IMR-90 (cell line): ENCODE data around the gene HES4. TPM values are rescaled to one million over a fixed set of nuclear protein-coding genes. Genes with fewer than 3 reads are reported as not detected.
"Not testable (repeated sequence)": the region's sequence is repeated elsewhere in the genome, so short reads cannot be mapped to it uniquely, and the experiment has no call there.

Experiments
- ATAC-seq: fragments of 200-7000 bp; cut with Tn5 transposase; 2 replicates; pipeline ENCODE4 v1.9.1; 2020; ENCODE audit warnings: low read depth, mild to moderate bottlenecking, moderate library complexity
- BruUV-seq: library from RNA; stranded (reverse); fragments of 400-500 nt; replicated peaks from 2 replicates; lab custom pipeline; 2021; lab: Mats Ljungman, UMichigan
- CTCF ChIA-PET: fragments of 300-600 bp; formaldehyde crosslinking; extraction: SDS; loops from one replicate; lab custom pipeline; 2021; ENCODE audit warnings: antibody characterized with exemption; lab: Yijun Ruan, JAX
- POLR2A ChIA-PET: fragments of 300-600 bp; sonication (Branson Sonifier 250); formaldehyde crosslinking; loops from one replicate; lab custom pipeline; 2022; ENCODE audit warnings: antibody characterized with exemption; ENCODE audit not compliant: unreplicated experiment; lab: Charles Lee
- DNase-seq: peaks from one replicate; pipeline ENCODE4 v3.0.0; 2013
- H2AFZ ChIP-seq: replicated peaks from 2 replicates; pipeline ENCODE3; 2013; ENCODE audit warnings: low read length, mild to moderate bottlenecking; ENCODE audit not compliant: poor library complexity
- H2AK5ac ChIP-seq: 2 replicates; pipeline ENCODE4 v1.6.1; 2013; ENCODE audit warnings: low read depth, low read length, inconsistent platforms
- H2AK9ac ChIP-seq: replicated peaks from 2 replicates; pipeline ENCODE3; 2013; ENCODE audit warnings: mild to moderate bottlenecking, low read depth, low read length, moderate library complexity; ENCODE audit not compliant: poor library complexity
- H2BK120ac ChIP-seq: 2 replicates; pipeline ENCODE4 v1.6.1; 2013; ENCODE audit warnings: low read depth, low read length, inconsistent platforms
- H2BK15ac ChIP-seq: 3 replicates; pipeline ENCODE4 v1.6.1; 2013; ENCODE audit warnings: low read depth, low read length, inconsistent platforms
- H2BK20ac ChIP-seq: 2 replicates; pipeline ENCODE4 v1.6.1; 2013; ENCODE audit warnings: low read depth, mild to moderate bottlenecking, inconsistent platforms, low read length, moderate library complexity
- H2BK5ac ChIP-seq: 2 replicates; pipeline ENCODE4 v1.6.1; 2013; ENCODE audit warnings: mild to moderate bottlenecking, low read depth, low read length, inconsistent platforms; ENCODE audit not compliant: poor library complexity, severe bottlenecking
- H3K14ac ChIP-seq: replicated peaks from 2 replicates; pipeline ENCODE4 v1.6.1; 2013; ENCODE audit warnings: low read depth, low read length, inconsistent platforms
- H3K18ac ChIP-seq: 2 replicates; pipeline ENCODE4 v1.6.1; 2013; ENCODE audit warnings: low read depth, low read length, control low read depth
- H3K23ac ChIP-seq: 2 replicates; pipeline ENCODE4 v1.6.1; 2013; ENCODE audit warnings: low read depth, low read length, inconsistent platforms
- H3K27ac ChIP-seq: 2 replicates; pipeline ENCODE4 v1.5.1; 2013; ENCODE audit warnings: mild to moderate bottlenecking, control low read depth, low read length; ENCODE audit not compliant: insufficient read depth
- H3K27me3 ChIP-seq: 2 replicates; pipeline ENCODE4 v1.6.1; 2013; ENCODE audit warnings: low read length; ENCODE audit not compliant: control insufficient read depth, insufficient read depth
- H3K36me3 ChIP-seq: 2 replicates; pipeline ENCODE4 v1.6.1; 2013; ENCODE audit warnings: low read length, mixed read lengths; ENCODE audit not compliant: control insufficient read depth, insufficient read depth
- H3K4ac ChIP-seq: 2 replicates; pipeline ENCODE4 v1.6.1; 2013; ENCODE audit warnings: low read depth, low read length, inconsistent platforms
- H3K4me1 ChIP-seq: 2 replicates; pipeline ENCODE4 v1.6.1; 2013; ENCODE audit warnings: low read length, mixed read lengths; ENCODE audit not compliant: control insufficient read depth, insufficient read depth
- H3K4me2 ChIP-seq: 2 replicates; pipeline ENCODE4 v1.6.1; 2013; ENCODE audit warnings: low read depth, mild to moderate bottlenecking, control low read depth, low read length, moderate library complexity
- H3K4me3 ChIP-seq: 2 replicates; pipeline ENCODE4 v1.5.1; 2013; ENCODE audit warnings: low read depth, mild to moderate bottlenecking, control low read depth, low read length, moderate library complexity; ENCODE audit not compliant: insufficient read depth
- H3K56ac ChIP-seq: 2 replicates; pipeline ENCODE4 v1.6.1; 2013; ENCODE audit warnings: low read length, inconsistent platforms; ENCODE audit not compliant: insufficient read depth; ENCODE audit errors: extremely low read depth
- H3K79me1 ChIP-seq, 2 experiments: 2 replicates each; pipeline ENCODE4 v1.6.1; 2013; ENCODE audit warnings: low read length in 2 of 2, inconsistent platforms in 1 of 2, low read depth in 1 of 2
- H3K9ac ChIP-seq: 2 replicates; pipeline ENCODE4 v1.6.1; 2013; ENCODE audit warnings: low read depth, low read length, control low read depth
- H3K9me1 ChIP-seq: 2 replicates; pipeline ENCODE4 v1.6.1; 2013; ENCODE audit warnings: low read length, inconsistent platforms; ENCODE audit not compliant: insufficient read depth
- H3K9me3 ChIP-seq: 2 replicates; pipeline ENCODE4 v1.6.1; 2013; ENCODE audit warnings: low read length; ENCODE audit not compliant: control insufficient read depth, insufficient read depth
- H4K20me1 ChIP-seq: 2 replicates; pipeline ENCODE4 v1.6.1; 2013; ENCODE audit warnings: low read length, inconsistent platforms; ENCODE audit not compliant: insufficient read depth
- H4K5ac ChIP-seq: 2 replicates; pipeline ENCODE4 v1.6.1; 2013; ENCODE audit warnings: mild to moderate bottlenecking, low read depth, low read length, control low read depth
- H4K8ac ChIP-seq, 2 experiments: 2 replicates each; pipeline ENCODE4 v1.6.1; 2013; ENCODE audit warnings: low read depth in 2 of 2, low read length in 2 of 2, control low read depth in 1 of 2, inconsistent platforms in 1 of 2
- H4K91ac ChIP-seq: 2 replicates; pipeline ENCODE4 v1.6.1; 2013; ENCODE audit warnings: low read depth, low read length, inconsistent platforms; ENCODE audit not compliant: insufficient read depth
- CHD1 ChIP-seq: IDR thresholded peaks from 2 replicates; pipeline ENCODE4 v1.6.1; 2012; ENCODE audit warnings: low read depth, low read length, improper control_type of control experiment
- MAZ ChIP-seq: IDR thresholded peaks from 2 replicates; pipeline ENCODE4 v1.6.1; 2012; ENCODE audit warnings: low read depth, mild to moderate bottlenecking, low read length, improper control_type of control experiment, moderate library complexity, borderline replicate concordance
- RCOR1 ChIP-seq: IDR thresholded peaks from 2 replicates; pipeline ENCODE4 v1.6.1; 2012; ENCODE audit warnings: mild to moderate bottlenecking, low read length, improper control_type of control experiment; ENCODE audit not compliant: insufficient replicate concordance
- WGBS, 2 experiments: methylation state at CpG; one replicate each; pipeline versions ENCODE4 v1.1.5 to v1.1.7; 2013; ENCODE audit warnings: missing lambda C conversion rate in 2 of 2; ENCODE audit not compliant: insufficient read length in 1 of 2; ENCODE audit errors: extremely low coverage in 2 of 2; 5-methylcytosine and 5-hydroxymethylcytosine counted together
- dilution Hi-C: fragments of 300-500 bp; cut with HindIII; formaldehyde crosslinking; loops from one replicate; pipeline ENCODE4 v1.14.3; 2018; ENCODE audit warnings: low sequenced_read_pairs; ENCODE audit not compliant: unreplicated experiment
- in situ Hi-C: fragments of 300-500 bp; cut with MboI; formaldehyde crosslinking; loops from 3 replicates; pipeline ENCODE4 v1.14.3; 2019; ENCODE audit warnings: low sequenced_read_pairs, inconsistent platforms, mixed read lengths
- intact Hi-C: fragments of 100-400 bp; cut with micrococcal nuclease; formaldehyde crosslinking; loops from 2 replicates; pipeline ENCODE4 v1.10.0; 2022
- polyA plus RNA-seq, 3 experiments: library from polyadenylated mRNA; depleted of rRNA; stranded (reverse); fragments of >200 nt; gene quantifications; 2 replicates each; pipeline ENCODE4 v1.2.3, GENCODE V29; 2012; ENCODE audit warnings: low replicate concordance in 1 of 3
- total RNA-seq: library from RNA; depleted of rRNA; stranded (reverse); fragments of >200 nt; gene quantifications from 2 replicates; pipeline ENCODE4 v1.2.3, GENCODE V29; 2012
- TF ChIP-seq, protein P1 (sequence below): fragments of 150-350 bp; IDR thresholded peaks from 2 replicates; pipeline ENCODE4 v1.6.1; 2017; ENCODE audit warnings: mild to moderate bottlenecking, antibody characterized with exemption, low read length, low read depth

The HES4 gene
- total and polyA plus RNA-seq, 2 of the 4 experiments (the other 2 are of a cell fraction), result 1.4 to 11.7 TPM

DNA sequence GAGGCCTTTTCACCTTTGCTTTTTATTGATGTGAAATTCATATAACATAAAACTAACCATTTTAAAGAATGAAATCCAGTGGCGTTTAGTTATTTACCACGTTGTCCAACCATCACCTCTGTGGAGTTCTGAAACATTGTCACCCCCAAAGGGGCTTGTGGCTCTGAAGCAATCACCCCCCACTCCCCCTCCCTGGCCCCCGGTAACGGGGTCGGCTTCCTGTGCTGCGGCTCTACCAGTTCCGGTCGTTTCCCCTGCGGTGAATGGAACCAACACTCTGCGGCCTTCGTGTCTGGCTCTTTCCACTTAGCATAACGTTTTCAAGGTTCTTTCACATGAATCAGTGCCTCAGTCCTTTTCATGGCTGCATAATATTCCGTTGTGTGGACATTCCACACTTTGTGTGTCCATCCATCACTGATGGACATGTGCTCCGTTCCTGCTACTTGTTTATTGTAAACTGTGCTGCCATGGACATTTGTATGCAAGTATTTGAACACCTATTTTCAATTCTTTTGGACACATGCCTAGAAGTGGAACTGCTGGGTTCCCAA is 11.6 kb upstream of the HES4 start:
- WGBS, 2 experiments, result 94% methylated on average over 12 of the region's 14 CpGs; no CpG with 5 or more reads in 1 of the 2 experiments
- no peak overlapping the region for H2AK9ac ChIP-seq
- no peak overlapping the region for H3K14ac ChIP-seq
- ATAC-seq (no peak), DNase-seq (no peak)
- TF ChIP-seq RCOR1 (no peak), MAZ (no peak), CHD1 (no peak)
- TF ChIP-seq, protein P1, sequence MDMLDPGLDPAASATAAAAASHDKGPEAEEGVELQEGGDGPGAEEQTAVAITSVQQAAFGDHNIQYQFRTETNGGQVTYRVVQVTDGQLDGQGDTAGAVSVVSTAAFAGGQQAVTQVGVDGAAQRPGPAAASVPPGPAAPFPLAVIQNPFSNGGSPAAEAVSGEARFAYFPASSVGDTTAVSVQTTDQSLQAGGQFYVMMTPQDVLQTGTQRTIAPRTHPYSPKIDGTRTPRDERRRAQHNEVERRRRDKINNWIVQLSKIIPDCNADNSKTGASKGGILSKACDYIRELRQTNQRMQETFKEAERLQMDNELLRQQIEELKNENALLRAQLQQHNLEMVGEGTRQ, result no peak
- no peaks in the 10 kb centered on the region for H3K9me3 ChIP-seq
- BruUV-seq, result no TSS peak
- no peak overlapping the region for H3K56ac ChIP-seq
- H3K4ac ChIP-seq, result no peak overlapping the region
- POLR2A ChIA-PET, result no interaction called here
- H4K8ac ChIP-seq, result no peak overlapping the region
- no peak overlapping the region for H2AK5ac ChIP-seq
- in situ Hi-C loops, result no loop called here
- H3K4me2 ChIP-seq, result no peak overlapping the region
- H3K18ac ChIP-seq, result no peak overlapping the region
- dilution Hi-C loops, result no loop called here
- no peak overlapping the region for H3K4me3 ChIP-seq
- H2BK120ac ChIP-seq, result no peak overlapping the region
- peaks cover 0 to 13% of the 10 kb centered on the region in 2 experiments; a peak in 2 of 4 replicates for H3K79me1 ChIP-seq
- H3K9ac ChIP-seq, result no peak overlapping the region
- H3K27me3 ChIP-seq, result no peaks in the 10 kb centered on the region
- H3K9me1 ChIP-seq, result peaks cover 5% of the 10 kb centered on the region; the same call in 1 of the 2 replicates
- H4K20me1 ChIP-seq, result no peaks in the 10 kb centered on the region
- no peak overlapping the region for H3K27ac ChIP-seq
- H2BK15ac ChIP-seq, result no peak overlapping the region
- intact Hi-C loops, result no loop called here
- CTCF ChIA-PET, result no interaction called here
- H4K91ac ChIP-seq, result no peak overlapping the region
- H3K4me1 ChIP-seq, result peaks cover 4% of the 10 kb centered on the region
- H4K5ac ChIP-seq, result no peak overlapping the region
- H2BK5ac ChIP-seq, result no peak overlapping the region
- H2AFZ ChIP-seq, result no peak overlapping the region
- peak overlapping the region; percentile 42; the same call in 1 of the 2 replicates for H3K23ac ChIP-seq
- H2BK20ac ChIP-seq, result no peak overlapping the region
- no peaks in the 10 kb centered on the region for H3K36me3 ChIP-seq

DNA sequence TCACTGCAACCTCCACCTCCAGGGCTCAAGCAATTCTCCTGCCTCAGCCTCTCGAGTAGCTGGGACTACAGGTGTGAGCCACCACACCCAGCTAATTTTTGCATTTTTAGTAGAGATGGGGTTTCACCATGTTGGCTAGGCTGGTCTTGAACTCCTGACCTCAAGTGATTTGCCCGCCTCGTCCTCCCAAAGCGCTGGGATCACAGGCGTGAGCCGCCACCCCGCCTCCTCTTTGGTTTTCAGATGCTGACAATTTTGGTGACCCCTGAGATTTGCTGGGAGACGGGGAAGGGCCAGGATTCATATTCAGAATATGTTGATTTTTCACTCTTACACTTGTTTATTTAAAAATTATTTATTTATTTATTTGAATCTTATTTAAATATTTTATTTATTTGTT is 10.2 kb upstream of the HES4 start:
- in situ Hi-C loops, H2AK9ac ChIP-seq, DNase-seq, ATAC-seq, H3K18ac ChIP-seq, H3K36me3 ChIP-seq, H4K91ac ChIP-seq, H2BK15ac ChIP-seq, H2BK120ac ChIP-seq, H3K9ac ChIP-seq, H3K56ac ChIP-seq, H4K20me1 ChIP-seq, H3K27ac ChIP-seq, BruUV-seq, H3K9me3 ChIP-seq, dilution Hi-C loops, H4K5ac ChIP-seq, intact Hi-C loops, H2AK5ac ChIP-seq, H2BK20ac ChIP-seq, H3K4me2 ChIP-seq, H3K23ac ChIP-seq, H2BK5ac ChIP-seq, H3K14ac ChIP-seq, H3K27me3 ChIP-seq, H3K9me1 ChIP-seq, H3K4me3 ChIP-seq, H3K4ac ChIP-seq, H4K8ac ChIP-seq, H2AFZ ChIP-seq, H3K4me1 ChIP-seq, POLR2A ChIA-PET: not testable (repeated sequence)
- WGBS, 2 experiments, result no CpG with 5 or more reads among the region's 8 CpGs
- CTCF ChIA-PET, result interaction anchor here (1.2 kb wide), 1 partner anchor 8 kb away, joined by 3 read pairs; no protein-coding TSS in a partner anchor
- H3K79me1 ChIP-seq, result peaks cover 0 to 16% of the 10 kb centered on the region in 2 experiments; a peak in 2 of 4 replicates
